GM12878 (cell line): ENCODE data around the gene FITM1. TPM values are rescaled to one million over a fixed set of nuclear protein-coding genes. Genes with fewer than 3 reads are reported as not detected.

Source experiments
- BACH1 ChIP-seq: fragments of 450-650 bp; IDR thresholded peaks from 2 replicates; pipeline ENCODE4 v1.6.1; 2017; ENCODE audit warnings: mild to moderate bottlenecking, borderline replicate concordance
- BHLHE40 ChIP-seq, 2 experiments: fragments of 450-650 bp in 1 of 2; IDR thresholded peaks; 2 replicates each; pipeline ENCODE4 v1.6.1; 2011 to 2017; ENCODE audit warnings: low read depth in 2 of 2, borderline replicate concordance in 1 of 2, improper control_type of control experiment in 1 of 2, low read length in 1 of 2, mild to moderate bottlenecking in 1 of 2
- CREB1 ChIP-seq: IDR thresholded peaks from 2 replicates; pipeline ENCODE4 v1.6.1; 2012; ENCODE audit warnings: low read depth, mild to moderate bottlenecking, inconsistent platforms
- CREM ChIP-seq: IDR thresholded peaks from 2 replicates; pipeline ENCODE4 v1.6.1; 2014; ENCODE audit warnings: antibody characterized with exemption, low read depth
- GATAD2B ChIP-seq: fragments of 450-650 bp; conservative IDR thresholded peaks from 2 replicates; pipeline ENCODE4 v1.6.1; 2017; ENCODE audit warnings: low read depth, mild to moderate bottlenecking, moderate library complexity
- IRF4 ChIP-seq: IDR thresholded peaks from 2 replicates; pipeline ENCODE4 v1.6.1; 2011; ENCODE audit warnings: low read depth, low read length
- MEF2A ChIP-seq: IDR thresholded peaks from 2 replicates; pipeline ENCODE4 v1.6.1; 2011; ENCODE audit warnings: low read depth, mild to moderate bottlenecking, low read length, moderate library complexity; ENCODE audit not compliant: insufficient read depth
- MEF2B ChIP-seq: fragments of 450-650 bp; IDR thresholded peaks from 2 replicates; pipeline ENCODE4 v1.6.1; 2018; ENCODE audit warnings: mild to moderate bottlenecking, moderate library complexity; ENCODE audit not compliant: partially characterized antibody, poor library complexity, severe bottlenecking
- NBN ChIP-seq: fragments of 450-650 bp; IDR thresholded peaks from 2 replicates; pipeline ENCODE4 v1.6.1; 2016
- NR2F1 ChIP-seq: fragments of 450-650 bp; conservative IDR thresholded peaks from 2 replicates; pipeline ENCODE4 v1.6.1; 2017; ENCODE audit warnings: mild to moderate bottlenecking
- POLR2AphosphoS5 ChIP-seq: IDR thresholded peaks from 2 replicates; pipeline ENCODE4 v1.6.1; 2011; ENCODE audit warnings: mild to moderate bottlenecking, low read length, inconsistent platforms
- RUNX3 ChIP-seq: IDR thresholded peaks from 2 replicates; pipeline ENCODE4 v1.6.1; 2012; ENCODE audit warnings: low read length, inconsistent platforms
- SMARCA5 ChIP-seq: fragments of 450-650 bp; IDR thresholded peaks from 2 replicates; pipeline ENCODE4 v1.6.1; 2017; ENCODE audit warnings: mild to moderate bottlenecking
- TCF7 ChIP-seq: IDR thresholded peaks from 2 replicates; pipeline ENCODE4 v1.6.1; 2014; ENCODE audit warnings: antibody characterized with exemption, borderline replicate concordance
- YBX1 ChIP-seq: fragments of 450-650 bp; IDR thresholded peaks from 2 replicates; pipeline ENCODE4 v1.6.1; 2016; ENCODE audit warnings: antibody characterized with exemption
- ZNF217 ChIP-seq: fragments of 450-650 bp; IDR thresholded peaks from 2 replicates; pipeline ENCODE4 v1.6.1; 2017; ENCODE audit warnings: antibody characterized with exemption, mild to moderate bottlenecking
- polyA plus RNA-seq, 11 experiments: library from polyadenylated mRNA; depleted of rRNA in 4 of 11; unstranded in 6 of 11; stranded (reverse) in 5 of 11; fragments of >200 nt; fragmentation: Nextera tagmentation in 4 of 11; fragmentation: Illumina TruSeq in 1 of 11; extraction: Ambion mirVana in 4 of 11; extraction: Trizol in 1 of 11; gene quantifications; 1 replicate in 1 of 11; 2 replicates in 10 of 11; pipeline versions ENCODE4 v1.2.1 to v1.2.3, GENCODE V29; 2011 to 2016; ENCODE audit warnings: inconsistent platforms in 2 of 11, missing spikeins in 2 of 11, low read depth in 1 of 11
- total RNA-seq, 4 experiments: library from RNA; depleted of rRNA in 3 of 4; stranded (reverse); fragments of >200 nt in 3 of 4; fragmentation: Illumina TruSeq in 1 of 4; extraction: Trizol in 1 of 4; gene quantifications; 2 replicates each; pipeline versions ENCODE4 v1.2.1 to v1.2.3, GENCODE V29; 2013 to 2021
- TF ChIP-seq, protein P1 (sequence below): IDR thresholded peaks from 2 replicates; pipeline ENCODE4 v1.6.1; 2011; ENCODE audit warnings: borderline replicate concordance, low read depth, mild to moderate bottlenecking, moderate library complexity, low read length; ENCODE audit not compliant: insufficient read depth, poor library complexity, severe bottlenecking
- TF ChIP-seq, protein P2 (sequence below): fragments of 450-650 bp; IDR thresholded peaks from 2 replicates; pipeline ENCODE4 v1.6.1; 2016; ENCODE audit warnings: mild to moderate bottlenecking, moderate library complexity, borderline replicate concordance
- TF ChIP-seq, protein P3 (sequence below): IDR thresholded peaks from 2 replicates; pipeline ENCODE4 v1.6.1; 2012; ENCODE audit warnings: low read depth, low read length, improper control_type of control experiment

FITM1 gene
- total and polyA plus RNA-seq, 10 of the 15 experiments (the other 5 are each of a cell fraction or from before 2014, with no cell fraction given), result 0.11 to 1.9 (median 0.45) TPM; not detected in 2

DNA sequence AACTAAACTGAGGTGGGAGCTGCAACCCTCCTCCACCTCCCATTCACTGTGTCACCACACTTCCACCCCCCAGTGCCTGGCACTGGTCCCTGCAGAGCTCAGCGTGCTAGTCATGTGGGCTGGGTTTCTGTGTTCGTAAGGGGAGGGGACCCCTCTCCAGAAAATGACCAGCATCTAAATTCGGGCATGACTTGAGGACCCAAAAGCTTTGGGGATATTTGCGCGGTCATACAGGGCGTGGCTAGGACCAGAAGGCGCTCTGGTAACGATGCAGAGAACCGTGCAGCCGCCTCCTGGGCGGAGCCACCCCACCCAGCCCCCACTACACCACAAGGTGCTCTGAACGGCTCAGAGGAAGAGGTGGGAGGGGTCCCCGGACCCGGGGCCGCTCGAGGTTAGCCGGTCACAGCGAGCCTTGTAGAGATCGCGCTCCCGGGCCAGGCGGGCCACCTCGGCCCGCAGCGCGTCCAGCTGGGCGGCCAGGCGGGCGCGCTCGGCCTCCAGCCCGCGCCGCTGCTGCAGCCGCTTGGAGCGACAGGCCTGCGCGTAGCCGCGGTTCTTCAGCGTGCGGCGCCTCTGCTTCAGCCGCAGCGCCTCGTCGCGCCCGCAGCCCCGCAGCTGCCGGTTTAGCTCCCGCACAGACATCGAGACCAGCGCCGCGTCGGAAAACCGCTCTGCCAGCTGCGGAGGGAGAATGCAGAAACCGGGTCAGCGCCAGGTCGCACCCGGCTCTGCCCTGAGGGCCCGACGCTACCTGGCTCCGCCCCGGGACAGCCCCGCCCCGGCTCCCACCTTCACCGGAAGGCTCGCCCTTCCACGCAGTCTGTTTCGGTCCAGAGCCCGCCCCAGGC lies 49.3 kb upstream of the FITM1 start (continued):
- TF ChIP-seq GATAD2B (peak; percentile 97), SMARCA5 (peak; percentile 72), CREB1 (no peak), MEF2A (no peak), ZNF217 (no peak), YBX1 (no peak), POLR2AphosphoS5 (no peak), NR2F1 (peak; percentile 82), MEF2B (no peak), CREM (peak; percentile 39; the same call in 1 of the 2 replicates), BACH1 (peak; percentile 56; the same call in 1 of the 2 replicates), IRF4 (no peak), TCF7 (no peak), BHLHE40 (IDR thresholded peaks at IDR 0.05; ENCODE audit: borderline replicate concordance in 1 of 2, low read depth in 2 of 2, low read length in 1 of 2) (peak in 1 of 2 experiments; percentile 77; a peak in 2 of 4 replicates), NBN (no peak), RUNX3 (peak; percentile 62; the same call in 1 of the 2 replicates)
- TF ChIP-seq, protein P1, sequence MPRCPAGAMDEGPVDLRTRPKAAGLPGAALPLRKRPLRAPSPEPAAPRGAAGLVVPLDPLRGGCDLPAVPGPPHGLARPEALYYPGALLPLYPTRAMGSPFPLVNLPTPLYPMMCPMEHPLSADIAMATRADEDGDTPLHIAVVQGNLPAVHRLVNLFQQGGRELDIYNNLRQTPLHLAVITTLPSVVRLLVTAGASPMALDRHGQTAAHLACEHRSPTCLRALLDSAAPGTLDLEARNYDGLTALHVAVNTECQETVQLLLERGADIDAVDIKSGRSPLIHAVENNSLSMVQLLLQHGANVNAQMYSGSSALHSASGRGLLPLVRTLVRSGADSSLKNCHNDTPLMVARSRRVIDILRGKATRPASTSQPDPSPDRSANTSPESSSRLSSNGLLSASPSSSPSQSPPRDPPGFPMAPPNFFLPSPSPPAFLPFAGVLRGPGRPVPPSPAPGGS, result no peak
- TF ChIP-seq, protein P2, sequence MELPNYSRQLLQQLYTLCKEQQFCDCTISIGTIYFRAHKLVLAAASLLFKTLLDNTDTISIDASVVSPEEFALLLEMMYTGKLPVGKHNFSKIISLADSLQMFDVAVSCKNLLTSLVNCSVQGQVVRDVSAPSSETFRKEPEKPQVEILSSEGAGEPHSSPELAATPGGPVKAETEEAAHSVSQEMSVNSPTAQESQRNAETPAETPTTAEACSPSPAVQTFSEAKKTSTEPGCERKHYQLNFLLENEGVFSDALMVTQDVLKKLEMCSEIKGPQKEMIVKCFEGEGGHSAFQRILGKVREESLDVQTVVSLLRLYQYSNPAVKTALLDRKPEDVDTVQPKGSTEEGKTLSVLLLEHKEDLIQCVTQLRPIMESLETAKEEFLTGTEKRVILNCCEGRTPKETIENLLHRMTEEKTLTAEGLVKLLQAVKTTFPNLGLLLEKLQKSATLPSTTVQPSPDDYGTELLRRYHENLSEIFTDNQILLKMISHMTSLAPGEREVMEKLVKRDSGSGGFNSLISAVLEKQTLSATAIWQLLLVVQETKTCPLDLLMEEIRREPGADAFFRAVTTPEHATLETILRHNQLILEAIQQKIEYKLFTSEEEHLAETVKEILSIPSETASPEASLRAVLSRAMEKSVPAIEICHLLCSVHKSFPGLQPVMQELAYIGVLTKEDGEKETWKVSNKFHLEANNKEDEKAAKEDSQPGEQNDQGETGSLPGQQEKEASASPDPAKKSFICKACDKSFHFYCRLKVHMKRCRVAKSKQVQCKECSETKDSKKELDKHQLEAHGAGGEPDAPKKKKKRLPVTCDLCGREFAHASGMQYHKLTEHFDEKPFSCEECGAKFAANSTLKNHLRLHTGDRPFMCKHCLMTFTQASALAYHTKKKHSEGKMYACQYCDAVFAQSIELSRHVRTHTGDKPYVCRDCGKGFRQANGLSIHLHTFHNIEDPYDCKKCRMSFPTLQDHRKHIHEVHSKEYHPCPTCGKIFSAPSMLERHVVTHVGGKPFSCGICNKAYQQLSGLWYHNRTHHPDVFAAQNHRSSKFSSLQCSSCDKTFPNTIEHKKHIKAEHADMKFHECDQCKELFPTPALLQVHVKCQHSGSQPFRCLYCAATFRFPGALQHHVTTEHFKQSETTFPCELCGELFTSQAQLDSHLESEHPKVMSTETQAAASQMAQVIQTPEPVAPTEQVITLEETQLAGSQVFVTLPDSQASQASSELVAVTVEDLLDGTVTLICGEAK, result no peak
- TF ChIP-seq, protein P3, sequence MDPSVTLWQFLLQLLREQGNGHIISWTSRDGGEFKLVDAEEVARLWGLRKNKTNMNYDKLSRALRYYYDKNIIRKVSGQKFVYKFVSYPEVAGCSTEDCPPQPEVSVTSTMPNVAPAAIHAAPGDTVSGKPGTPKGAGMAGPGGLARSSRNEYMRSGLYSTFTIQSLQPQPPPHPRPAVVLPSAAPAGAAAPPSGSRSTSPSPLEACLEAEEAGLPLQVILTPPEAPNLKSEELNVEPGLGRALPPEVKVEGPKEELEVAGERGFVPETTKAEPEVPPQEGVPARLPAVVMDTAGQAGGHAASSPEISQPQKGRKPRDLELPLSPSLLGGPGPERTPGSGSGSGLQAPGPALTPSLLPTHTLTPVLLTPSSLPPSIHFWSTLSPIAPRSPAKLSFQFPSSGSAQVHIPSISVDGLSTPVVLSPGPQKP, result no peak
